Measurements from ENCODE around the gene GCC1. TPM values are rescaled to one million over a fixed set of nuclear protein-coding genes. Genes with fewer than 3 reads are reported as not detected.

GCC1 gene, protein sequence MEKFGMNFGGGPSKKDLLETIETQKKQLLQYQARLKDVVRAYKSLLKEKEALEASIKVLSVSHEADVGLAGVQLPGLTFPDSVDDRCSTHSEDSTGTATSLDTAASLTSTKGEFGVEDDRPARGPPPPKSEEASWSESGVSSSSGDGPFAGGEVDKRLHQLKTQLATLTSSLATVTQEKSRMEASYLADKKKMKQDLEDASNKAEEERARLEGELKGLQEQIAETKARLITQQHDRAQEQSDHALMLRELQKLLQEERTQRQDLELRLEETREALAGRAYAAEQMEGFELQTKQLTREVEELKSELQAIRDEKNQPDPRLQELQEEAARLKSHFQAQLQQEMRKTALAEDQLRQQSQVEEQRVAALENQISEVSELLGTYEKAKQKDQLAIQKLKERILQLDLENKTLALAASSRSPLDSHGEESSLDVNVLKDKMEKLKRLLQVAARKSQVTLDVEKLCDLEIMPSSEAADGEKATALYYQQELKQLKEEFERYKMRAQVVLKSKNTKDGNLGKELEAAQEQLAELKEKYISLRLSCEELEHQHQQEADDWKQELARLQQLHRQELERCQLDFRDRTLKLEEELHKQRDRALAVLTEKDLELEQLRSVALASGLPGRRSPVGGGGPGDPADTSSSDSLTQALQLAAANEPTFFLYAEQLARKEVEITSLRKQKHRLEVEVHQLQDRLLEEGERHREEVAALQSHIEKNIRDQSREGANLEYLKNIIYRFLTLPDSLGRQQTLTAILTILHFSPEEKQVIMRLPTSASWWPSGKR
- total RNA-seq (14.5 and 15.5 TPM in 2 replicates), polyA plus RNA-seq (4.0 and 4.6 TPM in 2 replicates), polyA minus RNA-seq (13.0 and 13.8 TPM in 2 replicates), Bru-seq, nascent RNA (percentile 66 among the genes with signal in this experiment), BruChase-seq, experiment 1, labeled RNA remaining after a 6-hour chase (percentile 77 among the genes with signal in this experiment), BruChase-seq, experiment 2, labeled RNA remaining after a 2-hour chase (percentile 92 among the genes with signal in this experiment)
- polyA plus RNA-seq (2011; cell fraction: cytosol; rRNA removed) = 6.8 and 7.1 TPM in 2 replicates
- polyA plus RNA-seq (2011; cell fraction: nucleus; rRNA removed) = 6.3 and 7.1 TPM in 2 replicates
- polyA plus RNA-seq (2012) = 10.7 and 12.9 TPM in 2 replicates
- 7.2 TPM for polyA minus RNA-seq (2011; cell fraction: cytosol; rRNA and poly(A)+ RNA removed)
- polyA minus RNA-seq (2011; cell fraction: nucleus; rRNA and poly(A)+ RNA removed) = 8.4 and 8.5 TPM in 2 replicates
- long read RNA-seq, full-length matches to known transcripts = 34 of 38 reads
- long read RNA-seq, partial matches to known transcripts = 0 of 38 reads
- long read RNA-seq, other reads (novel, unspliced or antisense) = 4 of 38 reads

DNA sequence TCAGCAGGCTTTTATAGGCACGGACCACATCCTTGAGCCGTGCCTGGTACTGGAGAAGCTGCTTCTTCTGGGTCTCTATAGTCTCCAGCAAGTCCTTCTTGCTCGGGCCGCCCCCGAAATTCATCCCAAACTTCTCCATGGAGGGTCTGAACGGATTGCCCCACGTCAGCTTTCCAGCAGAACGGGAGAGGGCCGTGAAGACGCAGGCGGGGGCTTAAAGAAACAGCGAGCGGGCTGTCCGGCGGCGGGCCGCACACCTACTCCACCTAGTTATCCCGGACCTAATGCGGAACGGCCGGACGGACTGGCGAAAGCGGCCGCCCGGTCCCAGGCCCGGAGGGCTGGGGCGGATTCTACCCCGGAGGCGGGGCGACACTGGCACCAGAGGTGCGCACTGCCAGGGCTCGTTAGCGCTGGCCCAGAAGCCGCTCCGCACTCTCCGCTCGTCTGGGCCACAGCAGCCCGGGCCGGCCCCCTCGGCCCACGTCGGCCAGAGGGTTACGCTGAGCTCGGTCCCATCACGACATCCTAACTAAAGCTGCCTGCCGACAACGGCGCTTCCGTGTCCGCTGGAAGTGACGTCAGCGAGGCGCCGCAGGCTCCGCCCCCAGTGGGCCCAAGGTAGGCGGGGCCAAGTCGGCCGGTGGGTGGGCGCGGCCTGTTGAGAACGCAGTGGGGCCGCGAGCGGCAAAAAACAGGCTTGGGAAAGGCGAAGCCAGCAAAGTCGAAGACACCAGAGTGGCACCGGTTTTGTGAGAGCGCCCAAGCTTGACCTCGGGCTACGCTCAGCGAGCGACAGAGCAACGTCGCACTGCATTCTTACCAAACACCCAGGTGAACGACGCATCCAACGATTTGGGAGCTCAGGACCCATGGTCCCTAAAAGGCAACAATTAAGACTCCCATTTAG lies at the start of gene GCC1:
TSS of gene GCC1 (minus strand) at position 553 of the 910 bp plus-strand sequence. CDS start at position 139, 414 bp downstream.
- H3K4me3 ChIP-seq (replicated peaks in 1 of 3; ENCODE audit: insufficient read depth in 1 of 3, low read depth in 1 of 3, low read length in 3 of 3) = peak within 1 kb of the TSS; percentile 87 to 95 (median 94)
- H3K9ac ChIP-seq (replicated peaks; ENCODE audit: extremely low read depth, insufficient read depth, low read length) = peak within 1 kb of the TSS; percentile 89
- DNase-seq (ENCODE audit: low read depth, low spot score) (peak; percentile 94), FAIRE-seq (peak; percentile 91)
- peaks cover 37% of the 10 kb centered on the region for H3K79me2 ChIP-seq (ENCODE audit: control insufficient read depth, insufficient read depth, low read length)
- POLR2A ChIA-PET = interaction anchor here (0.9 kb wide), 1 partner anchor 82 kb away, joined by 3 read pairs; no protein-coding TSS in a partner anchor
- no peaks in the 10 kb centered on the region for H3K9me1 ChIP-seq (replicated peaks; ENCODE audit: control insufficient read depth, extremely low read depth, insufficient read depth, low read length)
- H4K20me1 ChIP-seq (replicated peaks; ENCODE audit: control insufficient read depth, extremely low read depth, insufficient read depth, low read length) = no peaks in the 10 kb centered on the region
- H3K4me2 ChIP-seq (ENCODE audit: insufficient read depth, low read length) = peak within 1 kb of the TSS; percentile 98
- peak within 1 kb of the TSS; percentile 78 for H2AFZ ChIP-seq (ENCODE audit: low read depth, low read length)
- TF ChIP-seq POLR2AphosphoS5 (IDR thresholded peaks at IDR 0.05; ENCODE audit: insufficient read depth, low read depth, low read length) (peak; percentile 88), POLR2A (IDR thresholded peaks at IDR 0.05; ENCODE audit: low read depth, low read length) (peak; percentile 91), JUN (IDR thresholded peaks at IDR 0.05; ENCODE audit: borderline replicate concordance, insufficient read depth, insufficient read length, low read depth) (peak; percentile 25), FOS (IDR thresholded peaks at IDR 0.05; ENCODE audit: borderline replicate concordance, insufficient read depth, low read length) (no peak)
- TF ChIP-seq, protein P1, sequence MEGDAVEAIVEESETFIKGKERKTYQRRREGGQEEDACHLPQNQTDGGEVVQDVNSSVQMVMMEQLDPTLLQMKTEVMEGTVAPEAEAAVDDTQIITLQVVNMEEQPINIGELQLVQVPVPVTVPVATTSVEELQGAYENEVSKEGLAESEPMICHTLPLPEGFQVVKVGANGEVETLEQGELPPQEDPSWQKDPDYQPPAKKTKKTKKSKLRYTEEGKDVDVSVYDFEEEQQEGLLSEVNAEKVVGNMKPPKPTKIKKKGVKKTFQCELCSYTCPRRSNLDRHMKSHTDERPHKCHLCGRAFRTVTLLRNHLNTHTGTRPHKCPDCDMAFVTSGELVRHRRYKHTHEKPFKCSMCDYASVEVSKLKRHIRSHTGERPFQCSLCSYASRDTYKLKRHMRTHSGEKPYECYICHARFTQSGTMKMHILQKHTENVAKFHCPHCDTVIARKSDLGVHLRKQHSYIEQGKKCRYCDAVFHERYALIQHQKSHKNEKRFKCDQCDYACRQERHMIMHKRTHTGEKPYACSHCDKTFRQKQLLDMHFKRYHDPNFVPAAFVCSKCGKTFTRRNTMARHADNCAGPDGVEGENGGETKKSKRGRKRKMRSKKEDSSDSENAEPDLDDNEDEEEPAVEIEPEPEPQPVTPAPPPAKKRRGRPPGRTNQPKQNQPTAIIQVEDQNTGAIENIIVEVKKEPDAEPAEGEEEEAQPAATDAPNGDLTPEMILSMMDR (IDR thresholded peaks at IDR 0.05; ENCODE audit: extremely low read depth in 1 of 2, insufficient read depth in 1 of 2, low read depth in 1 of 2, low read length in 2 of 2) = no peak
- TF ChIP-seq, protein P2, sequence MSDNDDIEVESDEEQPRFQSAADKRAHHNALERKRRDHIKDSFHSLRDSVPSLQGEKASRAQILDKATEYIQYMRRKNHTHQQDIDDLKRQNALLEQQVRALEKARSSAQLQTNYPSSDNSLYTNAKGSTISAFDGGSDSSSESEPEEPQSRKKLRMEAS (IDR thresholded peaks at IDR 0.05; ENCODE audit: insufficient read depth, insufficient read length) = peak; percentile 47
- peaks cover 37% of the 10 kb centered on the region for H3K4me1 ChIP-seq (ENCODE audit: control insufficient read depth, extremely low read depth, insufficient read depth, low read length)
- no peaks in the 10 kb centered on the region for H3K9me3 ChIP-seq (replicated peaks; ENCODE audit: control insufficient read depth, insufficient read depth, low read length)
- CTCF ChIA-PET = interaction anchor here (0.6 to 1.5 kb wide), 2 partner anchors 607 to 624 kb away, joined by 4 to 5 read pairs; no protein-coding TSS in a partner anchor
- BruUV-seq (replicated peaks) = TSS peak; percentile 56
- peak within 1 kb of the TSS; percentile 60 for H3K27ac ChIP-seq (ENCODE audit: insufficient read depth, low read depth, low read length)
- intact Hi-C loops (cut with micrococcal nuclease) = loop anchor here (1.0 to 10.0 kb wide), 7 partner anchors 67 to 884 kb away; partner anchors contain the start of genes GRM8, LRRC4 and SND1
- H3K27me3 ChIP-seq (ENCODE audit: control insufficient read depth in 2 of 2, insufficient read depth in 2 of 2, low read length in 2 of 2) = no peaks in the 10 kb centered on the region
- H3K36me3 ChIP-seq (ENCODE audit: control insufficient read depth in 2 of 2, extremely low read depth in 1 of 2, insufficient read depth in 2 of 2, low read length in 2 of 2) = peaks cover 0 to 11% of the 10 kb centered on the region in 2 experiments
- dilution Hi-C loops (cut with MboI; ENCODE audit: extremely low pct_ligation_motif_present, low sequenced_read_pairs) = no loop called here
